Measurements from ENCODE around the gene TRAF3. TPM values are rescaled to one million over a fixed set of nuclear protein-coding genes. Genes with fewer than 3 reads are reported as not detected.

The TRAF3 gene
- total RNA-seq, 1 experiment from 2014 or later: 37.6 TPM

DNA sequence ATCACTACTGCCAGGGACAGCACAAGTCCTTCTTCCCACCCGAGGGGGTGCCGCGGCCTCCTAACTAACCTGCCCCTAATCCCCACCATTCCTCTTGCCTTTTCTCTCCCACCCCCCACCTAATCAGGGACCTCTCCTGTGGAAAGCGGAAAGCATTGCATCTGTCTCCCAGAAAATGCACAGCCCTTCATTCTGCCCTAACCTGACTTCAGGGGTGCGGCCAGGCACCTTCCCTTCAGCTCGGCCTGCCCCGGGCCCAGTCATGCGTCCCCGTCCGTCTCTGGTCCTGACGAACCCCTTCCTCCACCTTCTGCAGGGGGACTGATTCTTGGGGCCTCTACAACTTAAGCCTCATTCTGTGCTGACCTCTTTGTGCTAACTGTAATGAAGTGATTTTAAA lies 43.9 kb upstream of the TRAF3 start:
- BruUV-seq (replicated peaks): no TSS peak
- Histone ChIP-seq H3K27me3 (ENCODE audit: control insufficient read depth, insufficient read depth, low read length) (no peaks in the 10 kb centered on the region), H3K4me3 (ENCODE audit: low read depth in 2 of 2, low read length in 2 of 2) (no peak overlapping the region), H3K36me3 (ENCODE audit: control insufficient read depth, insufficient read depth, low read length) (no peaks in the 10 kb centered on the region), H3K9me3 (ENCODE audit: control insufficient read depth, insufficient read depth, low read depth, low read length) (no peaks in the 10 kb centered on the region), H3K4me1 (ENCODE audit: control insufficient read depth, insufficient read depth, low read length) (no peaks in the 10 kb centered on the region), H3K27ac (ENCODE audit: low read length) (no peak overlapping the region)
- ChIA-PET POLR2A (no interaction called here), CTCF (no interaction called here)
- TF ChIP-seq TCF7L2 (IDR thresholded peaks at IDR 0.05; ENCODE audit: low read depth, low read length): no peak
- TF ChIP-seq REST (IDR thresholded peaks at IDR 0.05; ENCODE audit: insufficient read depth in 1 of 2, low read depth in 2 of 2, low read length in 1 of 2): no peak
- TF ChIP-seq POLR2AphosphoS5 (IDR thresholded peaks at IDR 0.05; ENCODE audit: low read depth, low read length): no peak
- no peak for TF ChIP-seq SIN3A (IDR thresholded peaks at IDR 0.05; ENCODE audit: borderline replicate concordance, insufficient read depth, low read depth, low read length)
- TF ChIP-seq CTCF (IDR thresholded peaks at IDR 0.05): no peak
- intact Hi-C loops (cut with micrococcal nuclease; ENCODE audit: unreplicated experiment): no loop called here
- in situ Hi-C loops (cut with HindIII; ENCODE audit: low pct_unique_long_range_greater_than_20kb, low sequenced_read_pairs): no loop called here
- ATAC-seq (no peak), DNase-seq (ENCODE audit: low read depth, low spot score) (no peak)

DNA sequence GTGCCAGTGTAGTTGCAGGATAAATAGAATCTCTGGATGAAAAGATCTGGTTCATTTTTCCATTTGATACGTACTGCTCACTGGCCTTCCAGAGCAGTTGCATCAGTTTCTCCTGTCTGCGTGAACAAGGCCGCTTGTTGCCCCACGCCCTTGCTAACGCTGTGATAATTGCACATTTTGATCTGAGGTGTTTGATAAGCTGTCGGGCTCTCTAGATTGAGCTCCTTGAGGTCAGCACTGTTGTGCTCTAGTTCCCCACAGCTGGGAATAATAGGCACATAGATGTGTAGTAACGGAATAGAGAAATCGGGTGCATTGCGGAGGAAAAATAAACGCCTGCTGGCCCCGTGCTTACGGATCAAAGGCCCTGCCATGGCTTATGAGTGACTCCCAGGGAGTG lies 42.8 kb upstream of the TRAF3 start:
- in situ Hi-C loops (cut with HindIII; ENCODE audit: low pct_unique_long_range_greater_than_20kb, low sequenced_read_pairs) (no loop called here), intact Hi-C loops (cut with micrococcal nuclease; ENCODE audit: unreplicated experiment) (no loop called here)
- DNase-seq (ENCODE audit: low read depth, low spot score) (no peak), ATAC-seq (no peak)
- no peak overlapping the region for H3K27ac ChIP-seq (ENCODE audit: low read length)
- no peaks in the 10 kb centered on the region for H3K4me1 ChIP-seq (ENCODE audit: control insufficient read depth, insufficient read depth, low read length)
- no peaks in the 10 kb centered on the region for H3K27me3 ChIP-seq (ENCODE audit: control insufficient read depth, insufficient read depth, low read length)
- ChIA-PET POLR2A (no interaction called here), CTCF (no interaction called here)
- BruUV-seq (replicated peaks): no TSS peak
- no peak overlapping the region for H3K4me3 ChIP-seq (ENCODE audit: low read depth in 2 of 2, low read length in 2 of 2)
- no peak for TF ChIP-seq REST (IDR thresholded peaks at IDR 0.05; ENCODE audit: insufficient read depth in 1 of 2, low read depth in 2 of 2, low read length in 1 of 2)
- no peak for TF ChIP-seq SIN3A (IDR thresholded peaks at IDR 0.05; ENCODE audit: borderline replicate concordance, insufficient read depth, low read depth, low read length)
- TF ChIP-seq CTCF (IDR thresholded peaks at IDR 0.05): no peak
- TF ChIP-seq TCF7L2 (IDR thresholded peaks at IDR 0.05; ENCODE audit: low read depth, low read length): no peak
- H3K9me3 ChIP-seq (ENCODE audit: control insufficient read depth, insufficient read depth, low read depth, low read length): no peaks in the 10 kb centered on the region
- no peaks in the 10 kb centered on the region for H3K36me3 ChIP-seq (ENCODE audit: control insufficient read depth, insufficient read depth, low read length)

Measured in Panc1 (cell line).